GM18499 (cell line): Measurements from ENCODE around the gene CSNK1A1.

Experiments used
- ATAC-seq: cut with Tn5 transposase; IDR thresholded peaks from one replicate; pipeline ENCODE4 v1.9.1; 2021; ENCODE audit warnings: moderate number of reproducible peaks; ENCODE audit not compliant: insufficient read depth, unreplicated experiment

Gene CSNK1A1

GRCh38 chr5:149443210-149443609 is 108.0 kb downstream of the CSNK1A1 start:
- no peak for ATAC-seq

DNA sequence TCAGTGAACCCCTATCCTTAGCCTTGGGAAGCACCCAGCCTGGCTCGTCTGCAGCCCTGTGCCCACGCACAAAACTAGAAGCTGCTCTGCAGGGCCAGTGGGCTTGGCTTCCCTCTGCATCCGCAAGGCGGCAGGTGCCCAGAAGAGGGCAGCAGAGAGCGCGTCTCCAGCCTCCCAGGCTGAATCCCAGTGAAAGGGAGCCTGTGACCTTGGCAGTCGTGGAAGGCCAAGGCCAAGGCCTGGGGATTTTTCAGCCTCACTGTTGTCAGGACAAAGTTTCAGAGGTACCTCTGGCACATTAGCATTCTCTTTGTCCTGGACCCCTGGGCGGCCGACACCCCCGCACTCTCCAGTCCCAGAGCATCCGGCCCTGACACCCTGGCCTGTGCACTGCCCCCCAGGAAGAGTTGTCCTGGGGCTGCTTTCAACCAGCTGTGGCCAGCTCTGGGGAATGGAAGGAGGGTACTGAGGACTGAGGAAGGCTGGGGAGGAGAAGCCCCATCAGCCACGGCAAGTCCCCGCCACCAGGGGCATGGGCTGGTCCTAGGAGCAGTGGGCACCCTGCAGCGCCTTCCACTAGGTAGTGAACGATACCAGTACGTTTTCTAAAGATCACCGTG is 108.6 kb downstream of the CSNK1A1 start:
- ATAC-seq = no peak
